Uterus (tissue), 4 donors: ENCODE data around the gene ITGAL. TPM values are rescaled to one million over a fixed set of nuclear protein-coding genes. Genes with fewer than 3 reads are reported as not detected.
"Not testable (repeated sequence)": the region's sequence is repeated elsewhere in the genome, so short reads cannot be mapped to it uniquely, and the experiment has no call there.

ENCODE experiments used
- DNase-seq, 2 donors: peaks; one replicate each; pipeline ENCODE4 v3.0.0-alpha.2; 2019 to 2020
- H3K27ac ChIP-seq, 2 donors: fragments of 200-600 bp; sonication (generic); 1 replicate in 1 of 2; 2 replicates in 1 of 2; pipeline ENCODE4 v1.5.1; 2016 to 2018
- H3K27me3 ChIP-seq, 2 donors: fragments of 200-600 bp; sonication (generic); one replicate each; pipeline ENCODE4 v1.5.1; 2018 to 2019; ENCODE audit warnings: control low read depth in 1 of 2
- H3K36me3 ChIP-seq, 2 donors: fragments of 200-600 bp; sonication (generic); one replicate each; pipeline ENCODE4 v1.5.1; 2019; ENCODE audit warnings: control low read depth in 1 of 2
- H3K4me1 ChIP-seq, 2 donors: fragments of 200-600 bp; sonication (generic); one replicate each; pipeline ENCODE4 v1.5.1; 2018 to 2019; ENCODE audit warnings: control low read depth in 1 of 2
- H3K4me3 ChIP-seq, 2 donors: fragments of 200-600 bp; sonication (generic); 1 replicate in 1 of 2; 2 replicates in 1 of 2; pipeline ENCODE4 v1.5.1; 2018 to 2019; ENCODE audit warnings: mild to moderate bottlenecking in 1 of 2
- H3K9me3 ChIP-seq, 2 donors: fragments of 200-600 bp; sonication (generic); one replicate each; pipeline ENCODE4 v1.5.1; 2019; ENCODE audit warnings: control low read depth in 1 of 2
- CTCF ChIP-seq, 4 experiments: fragments of 200-600 bp in 2 of 4; fragments of 450-650 bp in 2 of 4; sonication (generic) in 2 of 4; IDR thresholded peaks; one replicate each; pipeline ENCODE4 v1.5.1; 2016 to 2019; ENCODE audit warnings: antibody characterized with exemption in 4 of 4, mild to moderate bottlenecking in 2 of 4, moderate library complexity in 1 of 4
- POLR2A ChIP-seq, 2 donors: fragments of 450-650 bp; IDR thresholded peaks; one replicate each; pipeline ENCODE4 v1.6.1; 2016; ENCODE audit warnings: antibody characterized with exemption in 2 of 2, mild to moderate bottlenecking in 1 of 2, moderate library complexity in 1 of 2
- intact Hi-C: fragments of 100-400 bp; cut with DNase I; formaldehyde crosslinking; loops from one replicate; pipeline ENCODE4 v1.15.1; 2023; ENCODE audit warnings: low total_unique reads
- total RNA-seq, 4 donors: library from RNA; depleted of rRNA in 3 of 4; stranded (reverse); fragments of >200 nt in 3 of 4; gene quantifications; one replicate each; pipeline versions ENCODE4 v1.1.0 to v1.2.4, GENCODE V29; 2014 to 2023
- donor health status: DM: yes; HTN: yes; CAD: no.

ITGAL gene
- total RNA-seq, 4 donors from 2014 or later, result 3.6 to 5.6 (median 4.7) TPM; not detected in 1

- no peaks in the 10 kb centered on the region for H3K27me3 ChIP-seq
Observed at GRCh38 chr16:30519120-30520049, 46.8 kb downstream of the ITGAL start.

GRCh38 chr16:30521476-30521872 is 48.9 kb downstream of the ITGAL start:
- H3K27ac ChIP-seq, result no peak overlapping the region
- TF ChIP-seq CTCF (IDR thresholded peaks at IDR 0.05) (no peak), POLR2A (IDR thresholded peaks at IDR 0.05) (no peak)
- intact Hi-C loops, result no loop called here

More at GRCh38 chr16:30519120-30520049, 46.8 kb downstream of the ITGAL start:
- Histone ChIP-seq H3K27ac (no peak overlapping the region), H3K36me3 (no peaks in the 10 kb centered on the region), H3K9me3 (no peaks in the 10 kb centered on the region), H3K4me3 (no peak overlapping the region), H3K4me1 (no peaks in the 10 kb centered on the region)
- DNase-seq, result no peak
- intact Hi-C loops, result no loop called here
- no peak for TF ChIP-seq POLR2A (IDR thresholded peaks at IDR 0.05)
- TF ChIP-seq CTCF (IDR thresholded peaks at IDR 0.05), result no peak

GRCh38 chr16:30521873-30522641 is 49.5 kb downstream of the ITGAL start:
- TF ChIP-seq POLR2A (IDR thresholded peaks at IDR 0.05) (no peak), CTCF (IDR thresholded peaks at IDR 0.05) (no peak)
- intact Hi-C loops, result no loop called here

More at GRCh38 chr16:30521476-30521872, 48.9 kb downstream of the ITGAL start:
- Histone ChIP-seq H3K4me3 (no peak overlapping the region), H3K4me1 (no peaks in the 10 kb centered on the region), H3K36me3 (no peaks in the 10 kb centered on the region), H3K9me3 (no peaks in the 10 kb centered on the region), H3K27me3 (no peaks in the 10 kb centered on the region)
- no peak for DNase-seq

GRCh38 chr16:30522702-30523463 is 50.3 kb downstream of the ITGAL start:
- intact Hi-C loops, H3K36me3 ChIP-seq, H3K27me3 ChIP-seq, H3K4me1 ChIP-seq, DNase-seq, H3K27ac ChIP-seq, H3K4me3 ChIP-seq, H3K9me3 ChIP-seq: not testable (repeated sequence)

More at GRCh38 chr16:30521873-30522641, 49.5 kb downstream of the ITGAL start:
- Histone ChIP-seq H3K9me3 (no peaks in the 10 kb centered on the region), H3K27ac (no peak overlapping the region), H3K4me3 (no peak overlapping the region), H3K4me1 (no peaks in the 10 kb centered on the region), H3K27me3 (no peaks in the 10 kb centered on the region), H3K36me3 (no peaks in the 10 kb centered on the region)
- no peak for DNase-seq

GRCh38 chr16:30523768-30524574 is 51.4 kb downstream of the ITGAL start:
- Histone ChIP-seq H3K4me1 (peaks cover 0 to 6% of the 10 kb centered on the region in 2 donors), H3K27ac (no peak overlapping the region), H3K36me3 (no peaks in the 10 kb centered on the region), H3K27me3 (no peaks in the 10 kb centered on the region), H3K4me3 (no peak overlapping the region), H3K9me3 (no peaks in the 10 kb centered on the region)
- DNase-seq, result no peak
- intact Hi-C loops, result no loop called here
- TF ChIP-seq CTCF (IDR thresholded peaks at IDR 0.05), result no peak
- no peak for TF ChIP-seq POLR2A (IDR thresholded peaks at IDR 0.05)
